HepG2 (cell line): ENCODE data around the gene PHACTR1. TPM values are rescaled to one million over a fixed set of nuclear protein-coding genes. Genes with fewer than 3 reads are reported as not detected.

Source experiments
- ATAC-seq: fragments of 200-7000 bp; cut with Tn5 transposase; 3 replicates; pipeline ENCODE4 v1.9.1; 2020; ENCODE audit warnings: mild to moderate bottlenecking, moderate library complexity
- BruUV-seq: library from RNA; stranded (reverse); fragments of 400-500 nt; replicated peaks from 2 replicates; lab custom pipeline; 2021; lab: Mats Ljungman, UMichigan
- CTCF ChIA-PET: fragments of 300-600 bp; formaldehyde crosslinking; extraction: SDS; loops from one replicate; lab custom pipeline; 2021; ENCODE audit warnings: low total read pairs, inconsistent platforms, low intra/inter-chr PET ratio; lab: Yijun Ruan, JAX
- POLR2A ChIA-PET: fragments of 350-600 bp; sonication (Branson Sonifier 250); formaldehyde crosslinking; loops from one replicate; lab custom pipeline; 2020; ENCODE audit warnings: antibody characterized with exemption, inconsistent platforms; lab: Yijun Ruan, JAX
- DNase-seq: peaks from one replicate; pipeline ENCODE4 v3.0.0-alpha.2; 2015; ENCODE audit warnings: low spot score
- FAIRE-seq: peaks from 3 replicates; lab custom pipeline; 2011; peaks lifted over from hg19 to GRCh38; lab: Jason Lieb, UNC
- H2AFZ ChIP-seq: one replicate; pipeline ENCODE4 v1.6.1; 2011; ENCODE audit warnings: low read length, inconsistent platforms
- H3K27ac ChIP-seq: fragments of 300-600 bp; 3 replicates; pipeline ENCODE4 v1.8.0; 2011; ENCODE audit warnings: mixed run types, mild to moderate bottlenecking, mixed read lengths, low read length, inconsistent platforms; ENCODE audit not compliant: insufficient read depth; ENCODE audit errors: extremely low read length
- H3K27me3 ChIP-seq, 2 experiments: fragments of 200-600 bp in 1 of 2; 2 replicates in 1 of 2; 3 replicates in 1 of 2; pipeline versions ENCODE4 v1.6.0 to v1.8.0; 2011; ENCODE audit warnings: low read length in 2 of 2, mild to moderate bottlenecking in 2 of 2, moderate library complexity in 2 of 2, inconsistent platforms in 1 of 2; ENCODE audit not compliant: insufficient read depth in 2 of 2, control insufficient read depth in 1 of 2
- H3K36me3 ChIP-seq, 2 experiments: fragments of 200-600 bp in 1 of 2; replicated peaks in 1 of 2; 2 replicates in 1 of 2; 3 replicates in 1 of 2; pipeline versions ENCODE4 v1.5.1 to v1.8.0; 2011; ENCODE audit warnings: low read length in 2 of 2, inconsistent platforms in 1 of 2; ENCODE audit not compliant: insufficient read depth in 2 of 2, control insufficient read depth in 1 of 2
- H3K4me1 ChIP-seq: 2 replicates; pipeline ENCODE4 v1.5.1; 2012; ENCODE audit warnings: low read length, inconsistent platforms; ENCODE audit not compliant: insufficient read depth
- H3K4me2 ChIP-seq: 2 replicates; pipeline ENCODE4 v1.6.0; 2011; ENCODE audit warnings: low read depth, low read length, inconsistent platforms
- H3K4me3 ChIP-seq, 3 experiments: fragments of 200-600 bp in 1 of 3; sonication (generic), shearing (Covaris generic) in 1 of 3; replicated peaks in 1 of 3; 2 replicates each; pipeline ENCODE4 v1.5.1; 2011 to 2016; ENCODE audit warnings: low read length in 3 of 3, inconsistent platforms in 2 of 3, low read depth in 2 of 3, mild to moderate bottlenecking in 2 of 3, control low read depth in 1 of 3, mixed read lengths in 1 of 3; ENCODE audit not compliant: insufficient read depth in 1 of 3
- H3K79me2 ChIP-seq: one replicate; pipeline ENCODE4 v1.6.1; 2011; ENCODE audit warnings: low read length, inconsistent platforms; ENCODE audit not compliant: insufficient read depth
- H3K9ac ChIP-seq: 2 replicates; pipeline ENCODE4 v1.6.0; 2011; ENCODE audit warnings: mild to moderate bottlenecking, low read depth, low read length, inconsistent platforms; ENCODE audit not compliant: insufficient read depth
- H3K9me3 ChIP-seq: 2 replicates; pipeline ENCODE4 v1.5.1; 2012; ENCODE audit warnings: mild to moderate bottlenecking, low read length
- H4K20me1 ChIP-seq: 2 replicates; pipeline ENCODE4 v1.6.0; 2011; ENCODE audit warnings: inconsistent platforms, mild to moderate bottlenecking, low read length, moderate library complexity; ENCODE audit not compliant: insufficient read depth
- ELF1 ChIP-seq: sonication (generic); formaldehyde crosslinking; IDR thresholded peaks from 2 replicates; pipeline ENCODE4 v1.4.0; 2020; ENCODE audit warnings: missing genetic modification reagents
- GABPA ChIP-seq, 2 experiments: IDR thresholded peaks; 2 replicates each; pipeline ENCODE4 v1.6.1; 2011 to 2016; ENCODE audit warnings: low read depth in 2 of 2, low read length in 1 of 2, missing biosample characterization in 1 of 2, missing genetic modification characterization in 1 of 2
- GATA4 ChIP-seq: sonication (generic); IDR thresholded peaks from 2 replicates; pipeline ENCODE4 v1.6.1; 2016; ENCODE audit warnings: antibody characterized with exemption, low read depth, borderline replicate concordance
- TGIF2 ChIP-seq: IDR thresholded peaks from 2 replicates; pipeline ENCODE4 v1.6.1; 2016; ENCODE audit warnings: control low read depth, missing compliant biosample characterization
- ZBTB49 ChIP-seq: sonication (generic); formaldehyde crosslinking; IDR thresholded peaks from 2 replicates; pipeline ENCODE4 v1.4.0; 2020; ENCODE audit warnings: missing genetic modification reagents, borderline replicate concordance
- ZNF432 ChIP-seq: sonication (generic); formaldehyde crosslinking; IDR thresholded peaks from 2 replicates; pipeline ENCODE4 v1.5.0; 2020; ENCODE audit warnings: missing genetic modification reagents, mild to moderate bottlenecking, borderline replicate concordance
- ZNF441 ChIP-seq: sonication (generic); formaldehyde crosslinking; IDR thresholded peaks from 2 replicates; pipeline ENCODE4 v1.7.0; 2021; ENCODE audit warnings: missing genetic modification reagents, borderline replicate concordance
- ZNF75D ChIP-seq: sonication (generic); formaldehyde crosslinking; IDR thresholded peaks from 2 replicates; pipeline ENCODE4 v1.8.1; 2023; ENCODE audit warnings: missing genetic modification reagents, mild to moderate bottlenecking, borderline replicate concordance
- ZSCAN21 ChIP-seq: sonication (generic); formaldehyde crosslinking; IDR thresholded peaks from 2 replicates; pipeline ENCODE4 v1.8.0; 2022; ENCODE audit warnings: mild to moderate bottlenecking, missing genetic modification reagents, moderate library complexity, borderline replicate concordance
- WGBS: methylation state at CpG from one replicate; pipeline ENCODE4 v1.1.6; 2017; ENCODE audit warnings: low lambda C conversion rate; 5-methylcytosine and 5-hydroxymethylcytosine counted together
- in situ Hi-C: cut with HindIII; loops from 2 replicates; pipeline ENCODE4 v1.10.0; 2017; ENCODE audit warnings: low pct_unique_long_range_greater_than_20kb; ENCODE audit not compliant: extremely low pct_ligation_motif_present
- intact Hi-C: fragments of 100-400 bp; cut with micrococcal nuclease; formaldehyde crosslinking; loops from one replicate; pipeline ENCODE4 v1.10.0; 2022; ENCODE audit not compliant: unreplicated experiment
- polyA plus RNA-seq, 8 experiments: library from polyadenylated mRNA; depleted of rRNA in 3 of 8; stranded (reverse) in 7 of 8; unstranded in 1 of 8; fragments of >200 nt; fragmentation: Illumina TruSeq in 4 of 8; extraction: Trizol in 4 of 8; gene quantifications; 2 replicates each; pipeline versions ENCODE4 v1.2.1 to v1.2.3, GENCODE V29; 2011 to 2016; ENCODE audit warnings: low read depth in 4 of 8, missing spikeins in 1 of 8, mixed read lengths in 1 of 8; ENCODE audit not compliant: insufficient read depth in 1 of 8
- total RNA-seq, 5 experiments: library from RNA; depleted of rRNA; stranded (reverse); fragments of >200 nt; fragmentation: Illumina TruSeq; extraction: Trizol; gene quantifications; 2 replicates each; pipeline ENCODE4 v1.2.3, GENCODE V29; 2016; ENCODE audit warnings: low read depth in 1 of 5

PHACTR1 gene
- total and polyA plus RNA-seq, 2 of the 13 experiments (the other 11 are each of a cell fraction or from before 2014, with no cell fraction given): 0.09 TPM; not detected in 1

- H3K27me3 ChIP-seq: peaks cover 0 to 3% of the 10 kb centered on the region in 2 experiments; a peak in 1 of 5 replicates
- no peaks in the 10 kb centered on the region for H3K4me1 ChIP-seq
- no peak overlapping the region for H3K9ac ChIP-seq
- H4K20me1 ChIP-seq: no peaks in the 10 kb centered on the region
- no peak for FAIRE-seq
- no peak overlapping the region for H3K4me3 ChIP-seq
- ChIA-PET CTCF (no interaction called here), POLR2A (no interaction called here)
- BruUV-seq: no TSS peak
- in situ Hi-C loops: no loop called here
- no peak overlapping the region for H3K4me2 ChIP-seq
- no peak for ATAC-seq
- H3K9me3 ChIP-seq: no peaks in the 10 kb centered on the region
- no peaks in the 10 kb centered on the region for H3K36me3 ChIP-seq
- H2AFZ ChIP-seq: no peak overlapping the region
- TF ChIP-seq GATA4 (no peak), ZSCAN21 (no peak), ZNF75D (no peak), ZNF432 (CRISPR knock-in tag) (no peak), GABPA (IDR thresholded peaks at IDR 0.05; ENCODE audit: low read depth, low read length) (no peak), GABPA (CRISPR knock-in tag; IDR thresholded peaks at IDR 0.05; ENCODE audit: low read depth) (peak; percentile 40; the same call in 1 of the 2 replicates), ELF1 (no peak), ZBTB49 (CRISPR knock-in tag) (no peak), ZNF441 (CRISPR knock-in tag) (no peak), TGIF2 (CRISPR knock-in tag) (no peak)
- H3K27ac ChIP-seq: no peak overlapping the region
- under 1% methylated on average over 8 of the region's 8 CpGs for WGBS
- DNase-seq: no peak
- intact Hi-C loops: no loop called here
- no peaks in the 10 kb centered on the region for H3K79me2 ChIP-seq
These were observed 224.9 kb downstream of the PHACTR1 start for GRCh38 chr6:12941422-12941821.
